ENCODE data around the gene ENPP6.
"Not testable (repeated sequence)": the region's sequence is repeated elsewhere in the genome, so short reads cannot be mapped to it uniquely, and the experiment has no call there.

Gene ENPP6

DNA sequence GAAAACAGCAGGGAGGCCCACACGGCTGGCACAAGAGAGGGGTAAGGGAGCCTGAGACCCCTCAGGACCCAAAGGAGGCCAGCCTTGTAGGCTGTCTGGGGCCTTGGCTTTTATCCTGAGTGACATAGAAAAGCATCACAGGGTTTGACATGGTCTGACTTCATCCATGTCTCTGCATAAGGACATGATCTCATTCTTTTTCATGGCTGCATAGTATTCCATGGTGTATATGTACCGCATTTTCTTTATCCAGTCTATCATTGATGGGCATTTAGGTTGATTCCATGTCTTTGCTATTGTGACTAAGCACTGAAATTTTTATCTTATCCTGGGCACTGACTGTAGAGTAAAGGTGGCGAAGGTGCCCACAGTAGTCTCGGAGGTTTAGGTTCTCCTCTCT, 166.4 kb downstream of the ENPP6 start:
- FAIRE-seq = not testable (repeated sequence)

DNA sequence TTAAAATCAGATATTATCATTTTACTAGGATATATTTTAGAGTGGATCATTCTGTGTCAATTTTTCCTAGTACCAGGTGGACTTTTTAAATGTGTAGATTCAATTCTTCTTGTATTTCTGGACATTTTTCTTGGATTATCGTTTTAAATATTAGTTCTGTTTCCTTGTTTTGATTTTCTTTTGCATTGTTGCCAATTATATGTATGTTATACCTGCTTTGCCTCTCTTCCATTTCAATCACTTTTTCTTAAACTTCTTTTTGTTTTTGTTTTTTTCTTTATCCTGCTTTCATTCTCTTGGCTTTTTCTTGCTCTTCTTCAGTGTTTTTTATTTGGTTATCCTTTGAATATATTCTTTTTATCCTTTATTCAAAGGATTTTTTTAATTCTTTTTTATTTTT, 171.5 kb downstream of the ENPP6 start:
- no peak for FAIRE-seq

DNA sequence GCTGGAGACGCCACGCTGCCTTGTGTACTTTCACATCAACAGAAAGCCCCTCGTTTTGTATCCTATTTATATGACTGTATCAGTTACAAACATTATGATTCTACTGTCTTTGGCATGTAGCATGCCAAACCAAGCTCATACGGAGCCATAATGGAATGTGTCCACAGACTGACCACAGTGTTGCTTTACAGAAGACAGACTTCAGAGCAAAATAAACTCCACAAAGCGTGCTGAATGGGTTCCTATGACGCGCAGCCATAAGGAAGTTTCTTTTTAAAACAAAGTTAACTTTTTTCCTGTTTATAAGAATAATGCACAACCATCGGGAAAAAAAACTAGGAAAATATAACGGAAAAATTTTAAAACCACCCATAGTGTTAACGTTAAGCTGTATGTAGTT, 176.5 kb downstream of the ENPP6 start:
- no peak for FAIRE-seq

DNA sequence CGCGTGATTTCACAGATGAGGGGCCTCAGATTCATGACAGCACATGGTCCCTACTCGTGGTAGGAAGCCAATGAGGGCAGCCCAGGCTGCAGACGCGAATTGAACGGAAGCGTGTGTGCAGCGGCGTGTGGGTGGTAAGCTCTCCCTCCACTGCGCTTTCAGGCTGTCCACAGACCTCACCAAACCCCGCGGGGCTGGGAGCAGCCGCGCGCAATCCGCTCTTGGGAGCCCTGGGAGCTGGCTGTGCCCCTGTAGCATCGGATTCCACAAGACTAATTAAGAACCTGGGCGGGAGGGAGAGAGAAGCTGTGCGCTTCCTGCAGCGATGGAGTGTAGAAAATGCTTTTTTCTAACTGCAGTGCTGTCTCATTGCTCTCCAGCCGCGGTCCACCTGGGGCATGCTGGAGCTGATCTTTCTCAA, 177.7 kb downstream of the ENPP6 start:
- FAIRE-seq = no peak
